K562 (cell line): ENCODE data around the gene DYNLT5. TPM values are rescaled to one million over a fixed set of nuclear protein-coding genes. Genes with fewer than 3 reads are reported as not detected.

Experiments used
- ATAC-seq: fragments of 200-7000 bp; cut with Tn5 transposase; 3 replicates; pipeline ENCODE4 v1.9.1; 2020; ENCODE audit warnings: moderate library complexity
- BruUV-seq: library from RNA; stranded (reverse); fragments of 400-500 nt; replicated peaks from 2 replicates; lab custom pipeline; 2021; lab: Mats Ljungman, UMichigan
- CTCF ChIA-PET: fragments of 300-600 bp; formaldehyde crosslinking; extraction: SDS; loops from one replicate; lab custom pipeline; 2021; ENCODE audit warnings: low intra/inter-chr PET ratio; lab: Yijun Ruan, JAX
- POLR2A ChIA-PET: fragments of 300-600, 350-650 bp; sonication (Branson Sonifier 250); formaldehyde crosslinking; extraction: SDS; loops from one replicate; lab custom pipeline; 2021; ENCODE audit warnings: antibody characterized with exemption, inconsistent platforms; lab: Yijun Ruan, JAX
- DNase-seq, 4 experiments: peaks; one replicate each; pipeline versions ENCODE4 v3.0.0 to v3.0.0-alpha.2; 2011 to 2018; ENCODE audit warnings: low spot score in 3 of 4, mixed read lengths in 3 of 4; ENCODE audit errors: extremely low read depth in 1 of 4
- FAIRE-seq: peaks from 2 replicates; lab custom pipeline; 2011; peaks lifted over from hg19 to GRCh38; lab: Jason Lieb, UNC
- H2AFZ ChIP-seq: 2 replicates; pipeline ENCODE4 v1.6.0; 2011; ENCODE audit warnings: low read depth, low read length, control low read depth, inconsistent platforms
- H3K27ac ChIP-seq: fragments of 200-600 bp; 3 replicates; pipeline ENCODE4 v1.8.0; 2011; ENCODE audit warnings: low read depth, mild to moderate bottlenecking, control low read depth, inconsistent platforms, low read length, moderate library complexity, mixed read lengths; ENCODE audit errors: extremely low read depth
- H3K27me3 ChIP-seq, 2 experiments: fragments of 300-600 bp in 1 of 2; 2 replicates in 1 of 2; 3 replicates in 1 of 2; pipeline versions ENCODE4 v1.6.0 to v1.8.0; 2011; ENCODE audit warnings: inconsistent platforms in 2 of 2, low read length in 2 of 2, mild to moderate bottlenecking in 1 of 2, mixed read lengths in 1 of 2, moderate library complexity in 1 of 2; ENCODE audit not compliant: control insufficient read depth in 2 of 2, insufficient read depth in 2 of 2
- H3K36me3 ChIP-seq: fragments of 300-600 bp; 3 replicates; pipeline ENCODE4 v1.8.0; 2011; ENCODE audit warnings: mild to moderate bottlenecking, low read length, inconsistent platforms; ENCODE audit not compliant: control insufficient read depth, insufficient read depth
- H3K4me1 ChIP-seq, 2 experiments: fragments of 200-600 bp in 1 of 2; replicated peaks in 1 of 2; 2 replicates in 1 of 2; 3 replicates in 1 of 2; pipeline versions ENCODE4 v1.5.1 to v1.8.0; 2011; ENCODE audit warnings: inconsistent platforms in 2 of 2, low read length in 2 of 2, mild to moderate bottlenecking in 1 of 2, mixed read lengths in 1 of 2, moderate library complexity in 1 of 2; ENCODE audit not compliant: control insufficient read depth in 2 of 2, insufficient read depth in 2 of 2
- H3K4me2 ChIP-seq: 2 replicates; pipeline ENCODE4 v1.6.1; 2011; ENCODE audit warnings: low read length, control low read depth, inconsistent platforms, mixed read lengths; ENCODE audit not compliant: insufficient read depth
- H3K4me3 ChIP-seq: fragments of 200-600 bp; sonication (generic), shearing (Covaris generic); 2 replicates; pipeline ENCODE4 v1.5.1; 2016; ENCODE audit warnings: control low read depth, inconsistent platforms
- H3K79me2 ChIP-seq: fragments of 200-600 bp; 3 replicates; pipeline ENCODE4 v1.8.0; 2011; ENCODE audit warnings: low read length, inconsistent platforms; ENCODE audit not compliant: control insufficient read depth, insufficient read depth
- H3K9ac ChIP-seq, 2 experiments: 2 replicates each; pipeline versions ENCODE4 v1.6.0 to v1.6.1; 2011; ENCODE audit warnings: low read depth in 2 of 2, low read length in 2 of 2, control low read depth in 1 of 2, inconsistent platforms in 1 of 2, mild to moderate bottlenecking in 1 of 2, mixed read lengths in 1 of 2; ENCODE audit not compliant: insufficient read depth in 1 of 2
- H3K9me1 ChIP-seq: one replicate; pipeline ENCODE4 v1.6.0; 2011; ENCODE audit warnings: inconsistent platforms, mild to moderate bottlenecking, low read length, moderate library complexity; ENCODE audit not compliant: control insufficient read depth, insufficient read depth
- H3K9me3 ChIP-seq: replicated peaks from 2 replicates; pipeline ENCODE4 v1.5.1; 2011; ENCODE audit warnings: low read depth, low read length, inconsistent platforms; ENCODE audit not compliant: control insufficient read depth, insufficient read depth
- H4K20me1 ChIP-seq: replicated peaks from 2 replicates; pipeline ENCODE4 v1.6.1; 2011; ENCODE audit warnings: low read length, inconsistent platforms, mixed read lengths; ENCODE audit not compliant: control insufficient read depth, insufficient read depth
- ATF2 ChIP-seq: sonication (generic); formaldehyde crosslinking; IDR thresholded peaks from 2 replicates; pipeline ENCODE4 v1.8.1; 2022; ENCODE audit warnings: missing genetic modification reagents
- BACH1 ChIP-seq: fragments of 200-800 bp; sonication (Bioruptor generic); IDR thresholded peaks from 2 replicates; pipeline ENCODE4 v1.6.1; 2016; ENCODE audit warnings: missing genetic modification characterization, missing compliant biosample characterization
- DPF2 ChIP-seq: fragments of 450-650 bp; IDR thresholded peaks from 2 replicates; pipeline ENCODE4 v1.6.1; 2016
- FOXJ3 ChIP-seq: sonication (generic); formaldehyde crosslinking; IDR thresholded peaks from 2 replicates; pipeline ENCODE4 v1.4.0; 2020; ENCODE audit warnings: mild to moderate bottlenecking, missing genetic modification reagents
- MYNN ChIP-seq, 2 experiments: sonication (generic); formaldehyde crosslinking in 1 of 2; IDR thresholded peaks; 2 replicates each; pipeline versions ENCODE4 v1.5.0 to v1.6.1; 2016 to 2020; ENCODE audit warnings: antibody characterized with exemption in 1 of 2, missing genetic modification reagents in 1 of 2
- NCOA4 ChIP-seq: fragments of 450-650 bp; IDR thresholded peaks from 2 replicates; pipeline ENCODE4 v1.6.1; 2018; ENCODE audit warnings: mild to moderate bottlenecking; ENCODE audit not compliant: partially characterized antibody
- SNIP1 ChIP-seq: fragments of 450-650 bp; IDR thresholded peaks from 2 replicates; pipeline ENCODE4 v1.7.1; 2017; ENCODE audit warnings: low read depth, mild to moderate bottlenecking
- THAP7 ChIP-seq: fragments of 250-450 bp; sonication (Bioruptor Pico); IDR thresholded peaks from 2 replicates; pipeline ENCODE4 v1.5.0; 2021
- ZNF143 ChIP-seq: sonication (generic); formaldehyde crosslinking; IDR thresholded peaks from 2 replicates; pipeline ENCODE4 v1.9.0; 2022; ENCODE audit warnings: mild to moderate bottlenecking, missing genetic modification reagents
- WGBS: fragments of 100-300 bp; shearing (Covaris generic); methylation state at CpG from one replicate; pipeline ENCODE4 v1.1.6; 2016; ENCODE audit warnings: low coverage, mixed read lengths; ENCODE audit not compliant: insufficient coverage; ENCODE audit errors: missing lambda C conversion rate; 5-methylcytosine and 5-hydroxymethylcytosine counted together
- in situ Hi-C: fragments of 300-500 bp; cut with MboI; formaldehyde crosslinking; loops from 4 replicates; pipeline ENCODE4 v1.15.0; 2018; ENCODE audit warnings: inconsistent platforms, mixed read lengths
- intact Hi-C: fragments of 100-400 bp; cut with micrococcal nuclease; formaldehyde crosslinking; loops from 2 replicates; pipeline ENCODE4 v1.14.2; 2022
- polyA plus RNA-seq, 8 experiments: library from polyadenylated mRNA; depleted of rRNA in 4 of 8; stranded (reverse) in 5 of 8; unstranded in 3 of 8; fragments of >200 nt; fragmentation: Nextera tagmentation in 2 of 8; fragmentation: Illumina TruSeq in 1 of 8; extraction: Ambion mirVana in 2 of 8; extraction: Trizol in 1 of 8; gene quantifications; 2 replicates each; pipeline versions ENCODE4 v1.2.1 to v1.2.3, GENCODE V29; 2011 to 2014; ENCODE audit warnings: inconsistent platforms in 1 of 8, missing spikeins in 1 of 8
- total RNA-seq, 7 experiments: library from RNA; depleted of rRNA in 6 of 7; stranded (reverse); fragments of >200 nt in 6 of 7; fragmentation: Illumina TruSeq in 2 of 7; extraction: Trizol in 2 of 7; gene quantifications; 2 replicates each; pipeline versions ENCODE4 v1.2.1 to v1.2.3, GENCODE V29; 2011 to 2021; ENCODE audit warnings: low replicate concordance in 1 of 7

The DYNLT5 gene
- total and polyA plus RNA-seq, 9 of the 15 experiments (the other 6 are each of a cell fraction or from before 2014, with no cell fraction given): not detected

GRCh38 chr1:66770240-66770639 lies 18.0 kb downstream of the DYNLT5 start:
- FAIRE-seq (no peak), ATAC-seq (no peak), DNase-seq (no peak)
- no peaks in the 10 kb centered on the region for H3K36me3 ChIP-seq
- no peak overlapping the region for H3K27ac ChIP-seq
- 33% methylated on average over 2 of the region's 2 CpGs for WGBS
- no peaks in the 10 kb centered on the region for H3K27me3 ChIP-seq
- H2AFZ ChIP-seq: no peak overlapping the region
- H3K4me2 ChIP-seq: no peak overlapping the region
- in situ Hi-C loops (no loop called here), intact Hi-C loops (loop anchor here (5.0 kb wide), 1 partner anchor 92 kb away; no protein-coding TSS in a partner anchor)
- ChIA-PET CTCF (no interaction called here), POLR2A (interaction anchor here (0.6 to 1.3 kb wide), 2 partner anchors 11 to 17 kb away, joined by 3 read pairs; no protein-coding TSS in a partner anchor)
- TF ChIP-seq ATF2 (CRISPR knock-in tag): no peak
- no peak for TF ChIP-seq MYNN (IDR thresholded peaks at IDR 0.05)
- TF ChIP-seq MYNN (CRISPR knock-in tag; IDR thresholded peaks at IDR 0.05): no peak
- no peak for TF ChIP-seq DPF2
- TF ChIP-seq THAP7 (CRISPR knock-in tag): no peak
- TF ChIP-seq FOXJ3 (CRISPR knock-in tag): no peak
- no peak for TF ChIP-seq NCOA4
- TF ChIP-seq SNIP1: no peak
- TF ChIP-seq BACH1 (tag): no peak
- TF ChIP-seq ZNF143 (CRISPR knock-in tag): no peak
- no peak overlapping the region for H3K4me3 ChIP-seq
- H3K9me1 ChIP-seq: no peaks in the 10 kb centered on the region
- H3K9me3 ChIP-seq: no peaks in the 10 kb centered on the region
- no peaks in the 10 kb centered on the region for H4K20me1 ChIP-seq
- no peak overlapping the region for H3K9ac ChIP-seq
- peaks cover 0 to 4% of the 10 kb centered on the region in 2 experiments; a peak in 4 of 5 replicates for H3K4me1 ChIP-seq
- no TSS peak for BruUV-seq
- H3K79me2 ChIP-seq: no peaks in the 10 kb centered on the region
